Nephron (organoid): ENCODE measurements around the gene CCDC12.

ENCODE experiments used
- H3K27ac Mint-ChIP-seq, 3 experiments: 2 replicates each; pipeline ENCODE4 v1.8.0; 2020; ENCODE audit warnings: mixed read lengths in 3 of 3, mild to moderate bottlenecking in 2 of 3, moderate library complexity in 1 of 3
- H3K27me3 Mint-ChIP-seq: 2 replicates; pipeline ENCODE4 v1.8.0; 2021; ENCODE audit warnings: low read depth, mild to moderate bottlenecking, moderate library complexity, mixed read lengths
- H3K36me3 Mint-ChIP-seq: 2 replicates; pipeline ENCODE4 v1.8.0; 2020; ENCODE audit warnings: low read depth, mixed read lengths
- H3K4me1 Mint-ChIP-seq: 2 replicates; pipeline ENCODE4 v1.8.0; 2020; ENCODE audit warnings: mixed read lengths
- H3K4me3 Mint-ChIP-seq, 3 experiments: 2 replicates each; pipeline ENCODE4 v1.8.0; 2020; ENCODE audit warnings: mild to moderate bottlenecking in 3 of 3, mixed read lengths in 3 of 3, moderate library complexity in 2 of 3
- H3K9me3 Mint-ChIP-seq: 2 replicates; pipeline ENCODE4 v1.8.0; 2020; ENCODE audit warnings: mixed read lengths
- CTCF ChIP-seq, 3 experiments: fragments of 200-600 bp; sonication (generic); IDR thresholded peaks; one replicate each; pipeline ENCODE4 v1.5.0; 2021; ENCODE audit warnings: antibody characterized with exemption in 3 of 3; ENCODE audit not compliant: unreplicated experiment in 3 of 3

CCDC12 gene

GRCh38 chr3:46892285-46893145 is 84.0 kb downstream of the CCDC12 start:
- peak overlapping the region; percentile 46 to 76 (median 75) for H3K4me3 Mint-ChIP-seq
- peaks cover 14% of the 10 kb centered on the region for H3K36me3 Mint-ChIP-seq
- H3K27ac Mint-ChIP-seq = peak overlapping the region in 2 of 3 experiments; percentile 58 to 62
- peaks cover 34% of the 10 kb centered on the region for H3K4me1 Mint-ChIP-seq
- no peaks in the 10 kb centered on the region for H3K9me3 Mint-ChIP-seq
- peak in 1 of 3 experiments; percentile 11 for TF ChIP-seq CTCF (IDR thresholded peaks at IDR 0.05; ENCODE audit: unreplicated experiment in 3 of 3)
- peaks cover 8% of the 10 kb centered on the region for H3K27me3 Mint-ChIP-seq

GRCh38 chr3:46891132-46891531 is 85.4 kb downstream of the CCDC12 start:
- peak overlapping the region; percentile 34 to 51 (median 46) for H3K4me3 Mint-ChIP-seq
- peak overlapping the region in 1 of 3 experiments; percentile 2 for H3K27ac Mint-ChIP-seq
- no peaks in the 10 kb centered on the region for H3K9me3 Mint-ChIP-seq
- TF ChIP-seq CTCF (IDR thresholded peaks at IDR 0.05; ENCODE audit: unreplicated experiment in 3 of 3) = no peak
- H3K36me3 Mint-ChIP-seq = peaks cover 16% of the 10 kb centered on the region
- H3K4me1 Mint-ChIP-seq = peaks cover 35% of the 10 kb centered on the region
- peaks cover 8% of the 10 kb centered on the region for H3K27me3 Mint-ChIP-seq

GRCh38 chr3:46890132-46890531 is 86.4 kb downstream of the CCDC12 start:
- Mint-ChIP-seq H3K36me3 (peaks cover 20% of the 10 kb centered on the region), H3K4me3 (peak overlapping the region in 2 of 3 experiments; percentile 4 to 57), H3K4me1 (peaks cover 35% of the 10 kb centered on the region), H3K27ac (peak overlapping the region in 2 of 3 experiments; percentile 73), H3K27me3 (peaks cover 18% of the 10 kb centered on the region), H3K9me3 (no peaks in the 10 kb centered on the region)
- no peak for TF ChIP-seq CTCF (IDR thresholded peaks at IDR 0.05; ENCODE audit: unreplicated experiment in 3 of 3)

GRCh38 chr3:46889381-46890110 is 87.0 kb downstream of the CCDC12 start:
- Mint-ChIP-seq H3K27ac (peak overlapping the region in 2 of 3 experiments; percentile 73), H3K4me3 (peak overlapping the region in 2 of 3 experiments; percentile 9 to 57), H3K36me3 (peaks cover 20% of the 10 kb centered on the region), H3K9me3 (no peaks in the 10 kb centered on the region), H3K4me1 (peaks cover 38% of the 10 kb centered on the region), H3K27me3 (peaks cover 23% of the 10 kb centered on the region)
- TF ChIP-seq CTCF (IDR thresholded peaks at IDR 0.05; ENCODE audit: unreplicated experiment in 3 of 3) = no peak

GRCh38 chr3:46888705-46889104 is 87.8 kb downstream of the CCDC12 start:
- no peak for TF ChIP-seq CTCF (IDR thresholded peaks at IDR 0.05; ENCODE audit: unreplicated experiment in 3 of 3)
- H3K9me3 Mint-ChIP-seq = no peaks in the 10 kb centered on the region
- peaks cover 31% of the 10 kb centered on the region for H3K27me3 Mint-ChIP-seq
- H3K4me3 Mint-ChIP-seq = peak overlapping the region in 1 of 3 experiments; percentile 21
- peak overlapping the region in 2 of 3 experiments; percentile 59 to 79 for H3K27ac Mint-ChIP-seq
- peaks cover 44% of the 10 kb centered on the region for H3K4me1 Mint-ChIP-seq
- H3K36me3 Mint-ChIP-seq = peaks cover 23% of the 10 kb centered on the region
